GM10266 (cell line): ENCODE measurements around the gene AJUBA.
"Not testable (repeated sequence)": the region's sequence is repeated elsewhere in the genome, so short reads cannot be mapped to it uniquely, and the experiment has no call there.

Experiments used
- DNase-seq: peaks from one replicate; pipeline ENCODE4 v3.0.0; 2012; ENCODE audit errors: extremely low spot score
- CTCF ChIP-seq: IDR thresholded peaks from 2 replicates; pipeline ENCODE4 v1.5.1; 2012; ENCODE audit warnings: mild to moderate bottlenecking, low read depth; ENCODE audit not compliant: control insufficient read depth, insufficient read depth; ENCODE audit errors: missing control alignments

Gene AJUBA

GRCh38 chr14:23015618-23016017 is 33.3 kb upstream of the AJUBA start:
- no peak for DNase-seq

GRCh38 chr14:23013749-23014054 is 31.4 kb upstream of the AJUBA start:
- DNase-seq, result not testable (repeated sequence)

More at GRCh38 chr14:23015618-23016017, 33.3 kb upstream of the AJUBA start:
- TF ChIP-seq CTCF, result no peak

DNA sequence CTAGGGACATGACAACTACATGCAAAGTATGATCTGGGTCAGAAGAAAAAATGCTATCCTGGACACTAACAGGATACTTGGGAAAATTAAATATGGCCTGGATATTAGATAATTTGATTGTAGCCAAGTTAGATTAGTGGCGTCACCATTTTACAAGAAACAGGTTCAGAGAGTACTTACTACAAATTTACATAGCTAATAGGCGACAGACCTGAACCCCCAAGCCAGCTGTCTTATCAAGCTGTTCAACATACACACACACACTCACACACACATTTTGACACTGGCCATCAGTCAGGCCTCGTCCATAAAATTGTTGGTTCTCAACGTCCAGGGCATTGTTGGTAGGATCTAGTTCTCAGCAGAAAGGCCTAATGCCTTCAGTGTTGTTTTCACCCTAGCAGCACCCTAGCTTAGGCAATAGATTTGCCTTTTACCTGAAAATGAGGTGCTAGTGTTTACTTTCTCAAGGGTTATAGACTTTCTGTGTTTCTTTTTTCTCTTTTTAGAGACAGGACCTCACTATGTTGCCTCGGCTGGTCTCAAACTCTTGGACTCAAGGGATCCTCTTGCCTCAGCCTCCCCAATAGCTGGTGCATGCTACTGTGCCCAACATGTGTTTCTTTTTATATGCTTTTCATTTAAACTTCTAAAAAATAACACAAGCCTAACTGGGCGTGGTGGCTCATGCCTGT is 30.9 kb upstream of the AJUBA start:
- DNase-seq, result no peak
- TF ChIP-seq CTCF, result no peak

GRCh38 chr14:23009939-23010726 is 27.8 kb upstream of the AJUBA start, which contains the start of gene C14orf93:
TSS of gene C14orf93 (minus strand) at chr14:23010143. CDS start at chr14:22999023, 11,120 bp downstream.
- DNase-seq, result peak; percentile 92

GRCh38 chr14:23009483-23009938 is 27.2 kb upstream of the AJUBA start:
- TF ChIP-seq CTCF, result no peak
- no peak for DNase-seq

More at GRCh38 chr14:23009939-23010726, 27.8 kb upstream of the AJUBA start, which contains the start of gene C14orf93:
- TF ChIP-seq CTCF, result no peak

GRCh38 chr14:23008831-23009230 is 26.5 kb upstream of the AJUBA start:
- no peak for TF ChIP-seq CTCF
- DNase-seq, result no peak

DNA sequence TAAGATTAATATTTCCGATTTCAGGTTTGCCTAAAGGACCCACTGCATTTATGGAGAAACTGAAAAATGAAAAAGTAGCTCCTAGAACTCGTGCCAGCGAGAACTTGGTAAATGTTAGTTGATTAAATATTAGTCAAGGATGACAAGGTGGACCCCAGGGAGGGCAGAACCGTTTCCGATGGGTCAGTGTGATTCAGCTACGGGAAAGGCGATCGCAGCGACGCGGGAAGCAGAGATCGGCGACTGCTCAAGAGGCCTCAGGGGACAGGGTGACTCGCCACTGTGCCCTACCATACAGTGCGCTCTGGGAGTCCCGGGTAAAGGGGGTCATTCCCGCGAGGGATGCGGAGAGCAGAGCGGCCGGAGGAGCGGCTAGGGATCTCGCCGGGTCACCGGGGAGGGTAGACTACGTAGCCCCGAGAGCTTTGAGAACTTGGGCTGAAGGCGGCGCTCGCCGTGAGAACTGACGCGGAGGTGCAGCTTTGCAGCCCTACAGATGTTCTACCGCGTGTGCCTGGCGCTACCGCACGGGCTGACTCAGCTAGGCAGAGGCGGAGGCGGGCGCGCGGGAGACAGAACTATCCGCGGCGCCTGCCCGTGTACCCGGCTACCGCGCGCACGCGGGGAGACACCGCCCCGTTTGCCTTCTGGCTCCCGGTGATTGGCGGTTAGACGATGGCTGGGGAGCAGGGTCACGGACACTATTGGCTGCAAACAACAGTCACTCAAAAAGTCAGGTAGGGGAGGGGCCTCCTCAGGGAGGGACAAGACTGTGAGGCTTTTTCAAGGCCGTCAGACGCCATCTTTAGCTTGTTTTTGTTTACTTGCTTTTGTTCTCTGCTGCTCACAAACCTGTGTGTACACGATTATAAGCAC is 24.4 kb upstream of the AJUBA start:
- peak; percentile 33 for TF ChIP-seq CTCF
- DNase-seq, result peak; percentile 98
